Islet precursor cell (in vitro differentiated cells): ENCODE measurements around the gene PGK1.
A peak's percentile ranks its signal among the peaks of the same experiment; 100 is the strongest.
"Not testable (repeated sequence)": the region's sequence is repeated elsewhere in the genome, so short reads cannot be mapped to it uniquely, and the experiment has no call there.

ENCODE experiments used
- DNase-seq: peaks from one replicate; pipeline ENCODE4 v3.0.0-alpha.2; 2018

Gene PGK1

GRCh38 chrX:78103623-78104446 lies at the start of gene PGK1:
Gene PGK1, plus strand, starts transcription at chrX:78104248. Its CDS starts 93 bp downstream, at chrX:78104341.
- peak; percentile 98 for DNase-seq

- DNase-seq: no peak
Observed at GRCh38 chrX:78063687-78064086, 40.4 kb upstream of the PGK1 start.

GRCh38 chrX:78064152-78064551 lies 39.9 kb upstream of the PGK1 start:
- DNase-seq: no peak

- not testable (repeated sequence) for DNase-seq
Observed at GRCh38 chrX:78064698-78065601, 39.1 kb upstream of the PGK1 start.

DNA sequence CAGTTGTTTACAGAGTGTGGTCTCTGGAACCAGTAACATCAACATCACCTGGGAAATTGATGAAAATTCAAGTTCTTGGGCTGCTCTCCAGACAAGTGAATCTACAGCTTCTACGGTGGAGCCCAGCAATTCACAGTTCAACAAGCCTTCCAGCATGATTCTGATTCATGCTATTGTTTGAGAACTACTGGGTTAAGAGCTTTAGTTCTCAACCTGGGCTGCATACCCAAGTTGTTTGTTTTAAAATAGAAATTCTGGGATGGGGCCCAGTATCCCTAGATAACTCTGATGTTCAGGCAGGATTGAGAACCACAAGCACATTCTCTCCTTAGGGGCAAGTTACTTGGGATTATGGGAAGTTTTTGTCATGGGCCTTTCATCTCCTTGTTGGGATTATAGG lies 37.9 kb upstream of the PGK1 start:
- no peak for DNase-seq

- DNase-seq: no peak
Observed at GRCh38 chrX:78071331-78071730, 32.7 kb upstream of the PGK1 start.

- DNase-seq: not testable (repeated sequence)
Observed at GRCh38 chrX:78073147-78074077, 30.6 kb upstream of the PGK1 start.

- DNase-seq: no peak
Observed at GRCh38 chrX:78074088-78074487, 30.0 kb upstream of the PGK1 start.

GRCh38 chrX:78075787-78076389 lies 28.2 kb upstream of the PGK1 start:
- no peak for DNase-seq

DNA sequence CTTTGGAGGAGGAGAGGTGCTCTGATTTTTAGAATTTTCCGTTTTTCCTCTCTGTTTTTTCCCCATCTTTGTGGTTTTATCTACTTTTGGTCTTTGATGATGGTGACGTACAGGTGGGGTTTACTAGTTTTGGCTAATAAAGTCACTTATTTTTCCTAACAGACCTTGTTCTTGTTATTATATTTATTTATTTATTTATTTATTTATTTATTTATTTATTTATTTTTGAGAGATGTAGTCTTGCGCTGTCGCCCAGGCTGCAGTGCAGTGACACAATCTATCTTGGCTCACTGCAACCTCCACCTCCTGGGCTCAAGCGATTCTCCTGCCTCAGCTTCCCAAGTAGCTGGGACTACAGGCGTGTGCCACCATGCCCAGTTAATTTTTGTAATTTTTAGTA lies 22.6 kb upstream of the PGK1 start:
- DNase-seq: not testable (repeated sequence)

GRCh38 chrX:78092296-78092695 lies 11.8 kb upstream of the PGK1 start:
- DNase-seq: peak; percentile 75

DNA sequence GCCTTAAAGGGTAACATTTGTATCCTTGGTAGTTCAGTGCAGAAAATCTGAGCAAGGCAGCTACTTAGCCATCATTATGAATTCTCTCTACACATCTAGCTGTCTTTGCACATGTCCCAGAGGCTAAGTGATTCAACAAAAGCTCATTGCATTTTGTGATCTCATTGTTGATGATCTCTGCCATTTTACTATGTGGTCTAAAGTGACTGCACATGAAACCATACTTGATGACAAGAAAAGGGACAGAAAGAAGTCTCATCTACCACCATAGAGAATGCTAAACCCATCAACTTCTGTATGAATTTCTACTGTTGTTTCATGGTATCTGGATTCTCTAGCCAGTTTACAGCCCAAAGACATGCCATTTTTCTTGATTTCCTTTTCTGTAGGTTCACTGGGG lies 5.9 kb upstream of the PGK1 start:
- no peak for DNase-seq

GRCh38 chrX:78102091-78102490 lies 2.0 kb upstream of the PGK1 start:
- DNase-seq: no peak

DNA sequence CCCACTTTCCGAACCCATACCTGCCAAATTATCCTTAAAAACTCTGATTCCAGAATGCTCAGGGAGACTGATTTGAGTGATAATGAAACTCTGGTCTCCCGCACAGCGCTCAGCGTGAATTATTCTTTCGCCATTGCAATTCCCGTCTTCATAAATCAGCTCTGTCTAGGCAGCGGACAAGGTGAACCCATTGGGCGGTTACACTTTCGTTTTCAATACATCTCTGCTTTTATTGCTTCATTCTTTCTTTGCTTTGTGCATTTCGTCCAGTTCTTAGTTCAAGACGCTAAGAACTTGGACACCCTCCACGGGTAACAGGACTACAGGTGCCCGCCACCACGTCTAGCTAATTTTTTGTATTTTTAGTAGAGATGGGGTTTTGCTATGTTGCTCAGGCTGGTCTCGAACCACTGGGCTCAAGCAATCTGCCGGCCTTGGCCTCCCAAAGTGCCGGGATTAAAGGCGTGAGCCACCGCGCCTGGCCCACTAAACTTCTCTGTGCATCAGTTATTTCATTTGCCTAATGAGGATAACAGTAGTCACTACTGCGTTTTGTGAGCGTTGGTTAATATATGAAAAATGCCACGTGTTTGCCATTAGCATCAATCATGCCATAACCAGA lies 936 bp upstream of the PGK1 start:
- no peak for DNase-seq

DNA sequence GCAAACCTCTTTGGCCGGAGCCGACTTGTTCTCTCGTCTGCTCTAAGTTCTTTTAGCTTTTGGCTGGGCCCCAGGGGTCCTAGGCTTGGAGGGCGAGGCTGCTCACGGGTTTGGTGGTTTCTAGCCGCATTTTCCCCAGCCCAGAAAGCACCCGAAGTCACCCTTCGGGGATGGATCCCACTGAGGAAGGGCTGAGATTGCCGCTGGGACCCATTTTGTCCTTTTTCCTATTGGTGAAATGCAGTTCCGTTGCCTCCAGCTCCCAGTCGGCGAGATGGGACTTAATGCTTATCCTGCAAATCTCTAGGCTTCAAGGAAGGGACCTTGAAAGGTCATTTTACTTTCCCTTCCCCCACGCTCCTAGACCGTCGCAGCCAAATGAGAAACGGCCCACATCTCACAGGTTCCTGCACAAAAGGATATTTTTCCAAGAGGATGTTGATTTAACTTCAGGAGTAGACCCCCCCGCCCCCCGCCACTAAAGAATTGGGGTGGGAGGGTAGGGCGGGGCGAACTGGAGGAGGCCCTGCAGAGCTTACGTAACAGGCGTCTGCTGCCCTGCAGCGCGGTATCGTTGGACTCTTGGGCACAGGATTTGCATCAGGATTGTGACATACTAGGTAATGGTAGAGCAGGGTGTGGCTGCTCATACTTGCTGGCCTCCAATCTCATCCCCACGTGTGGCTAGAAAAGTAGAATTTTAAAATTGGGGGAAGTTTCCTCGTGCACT lies 564 bp downstream of the PGK1 start:
- DNase-seq: no peak

GRCh38 chrX:78105944-78106650 lies 2.0 kb downstream of the PGK1 start:
- DNase-seq: no peak

- no peak for DNase-seq
Observed at GRCh38 chrX:78106651-78106986, 2.6 kb downstream of the PGK1 start.

- no peak for DNase-seq
Observed at GRCh38 chrX:78109458-78109857, 5.4 kb downstream of the PGK1 start.

DNA sequence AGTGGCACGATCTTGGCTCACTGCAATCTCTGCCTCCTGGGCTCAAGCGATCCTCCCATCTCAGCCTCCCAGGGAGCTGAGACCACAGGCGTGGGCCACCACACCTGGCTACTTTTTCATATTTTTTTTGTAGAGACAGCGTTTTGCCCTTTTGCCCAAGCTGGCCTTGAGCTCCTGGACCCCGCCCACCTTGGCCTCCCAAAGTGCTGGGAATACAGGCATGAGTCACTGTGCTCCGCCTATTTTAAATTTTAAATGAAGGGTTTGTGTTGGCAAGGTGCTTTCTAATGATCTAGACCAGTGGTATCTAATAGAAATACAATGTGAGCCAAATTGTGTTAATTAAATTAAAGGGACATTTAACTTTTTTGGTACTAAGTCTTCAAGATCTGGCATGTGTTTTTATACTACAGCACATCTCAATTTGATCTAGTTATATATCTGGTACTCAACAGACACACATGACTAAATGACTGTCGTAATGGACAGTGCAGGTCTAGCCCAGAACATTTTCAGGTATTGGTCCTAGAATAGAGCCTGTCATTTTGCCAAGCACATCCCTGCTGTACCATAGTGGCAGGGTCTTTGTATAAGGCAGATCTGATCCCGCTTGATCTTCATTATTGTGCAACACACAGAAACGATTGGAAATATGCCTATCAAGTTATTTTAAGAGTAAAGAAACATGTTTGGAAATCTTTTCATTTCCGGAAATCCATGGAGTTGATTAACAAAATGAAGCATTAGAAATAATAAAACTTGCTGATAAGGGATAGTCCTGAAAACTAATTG lies 7.3 kb downstream of the PGK1 start:
- DNase-seq: no peak

GRCh38 chrX:78116365-78116764 lies 12.3 kb downstream of the PGK1 start:
- DNase-seq: no peak
